ELF-1 (cell line): Measurements from ENCODE around the gene DNAJB4.
"Not testable (repeated sequence)": the region's sequence is repeated elsewhere in the genome, so short reads cannot be mapped to it uniquely, and the experiment has no call there.

Experiments used
- DNase-seq: peaks from one replicate; pipeline ENCODE4 v3.0.0-alpha.2; 2016; ENCODE audit warnings: low read depth, low spot score

Gene DNAJB4

DNA sequence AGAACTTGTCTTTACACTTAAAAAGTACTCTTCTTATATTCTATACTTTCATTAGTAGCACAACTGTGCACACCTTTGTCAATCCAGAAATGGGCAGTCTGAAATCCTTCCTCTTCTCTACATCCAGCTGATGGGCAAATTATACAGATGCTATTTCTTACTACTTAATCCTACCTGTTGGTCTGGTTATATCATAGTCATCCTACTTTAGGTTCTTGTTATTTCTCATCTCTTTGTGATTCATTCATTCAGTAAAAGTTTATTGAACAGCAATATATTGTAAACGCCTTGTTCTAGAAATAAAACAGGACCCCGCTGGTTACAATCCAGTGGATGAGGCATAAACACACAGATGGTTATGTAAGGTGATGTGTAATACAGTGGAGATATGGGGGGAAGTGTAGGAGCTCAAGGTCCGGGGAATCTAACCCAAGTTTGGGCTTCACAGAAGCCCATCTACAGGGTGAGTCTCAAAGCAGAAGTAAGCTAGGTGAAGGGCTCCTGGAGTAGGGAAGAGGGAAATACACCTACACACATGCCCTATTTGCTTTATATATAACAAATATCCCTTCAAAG lies 14.0 kb upstream of the DNAJB4 start:
- no peak for DNase-seq

DNA sequence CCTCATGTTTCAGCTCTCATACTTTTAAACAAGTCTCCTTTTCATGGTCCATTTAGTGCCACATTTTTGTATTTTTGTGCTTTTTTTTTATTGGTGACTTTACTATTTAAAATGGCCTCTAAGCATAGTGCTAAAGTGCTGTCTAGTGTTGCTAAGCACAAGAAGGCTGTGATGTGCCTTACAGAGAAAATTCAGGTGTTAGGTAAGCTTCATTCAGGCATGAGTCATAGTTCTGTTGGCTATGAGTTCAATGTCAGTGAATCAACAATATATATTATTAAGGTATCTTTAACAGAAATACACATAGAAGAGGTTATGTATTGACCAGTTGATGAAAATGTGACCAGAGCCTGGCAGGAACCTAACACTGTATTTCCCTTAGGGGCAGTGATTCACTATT lies 13.1 kb upstream of the DNAJB4 start:
- DNase-seq: no peak

DNA sequence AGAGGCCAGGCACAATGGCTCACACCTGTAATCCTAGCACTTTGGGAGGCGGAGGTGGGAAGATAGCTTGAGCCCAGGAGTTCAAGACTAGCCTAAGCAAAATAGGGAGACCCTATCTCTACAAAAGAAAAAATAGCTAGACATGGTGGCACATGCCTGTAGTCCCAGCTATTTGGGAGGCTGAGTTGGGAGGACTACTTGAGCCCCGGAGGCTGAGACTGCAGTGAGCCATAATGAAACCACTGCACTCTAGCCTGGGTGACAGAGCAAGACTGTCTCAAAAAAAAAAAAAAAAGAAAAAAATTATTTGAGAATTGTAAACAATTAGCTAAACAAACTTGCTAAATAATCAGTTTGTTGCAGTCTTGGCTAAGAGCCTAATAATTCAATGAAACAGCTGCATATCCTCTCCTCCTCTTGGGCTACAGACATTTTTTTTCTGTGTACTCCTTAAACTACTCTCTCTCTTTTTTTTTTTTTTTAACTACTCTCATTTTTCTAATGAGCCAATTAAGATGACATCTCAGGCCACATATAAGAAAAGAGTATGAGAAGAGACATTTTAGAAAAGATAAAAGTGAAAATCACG lies 10.5 kb upstream of the DNAJB4 start:
- no peak for DNase-seq

DNA sequence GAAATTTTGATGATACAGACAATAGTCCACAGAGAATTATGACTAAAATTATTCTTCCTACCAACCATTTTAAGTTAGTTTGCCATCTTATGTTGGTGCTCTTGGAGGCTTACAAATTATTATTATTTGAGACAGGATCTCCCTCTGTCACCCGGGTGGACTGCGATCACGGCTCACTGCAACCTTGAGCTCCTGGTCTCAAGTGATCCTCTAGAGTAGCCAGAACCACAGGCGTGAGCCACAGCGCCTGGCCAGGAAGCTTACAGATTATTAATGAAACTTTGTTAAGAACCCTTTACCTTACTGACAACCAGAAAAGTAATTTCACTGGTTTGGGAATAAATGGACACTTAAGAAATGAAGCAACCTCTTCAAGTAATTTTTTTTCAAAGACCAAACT lies 8.0 kb upstream of the DNAJB4 start:
- DNase-seq: no peak

DNA sequence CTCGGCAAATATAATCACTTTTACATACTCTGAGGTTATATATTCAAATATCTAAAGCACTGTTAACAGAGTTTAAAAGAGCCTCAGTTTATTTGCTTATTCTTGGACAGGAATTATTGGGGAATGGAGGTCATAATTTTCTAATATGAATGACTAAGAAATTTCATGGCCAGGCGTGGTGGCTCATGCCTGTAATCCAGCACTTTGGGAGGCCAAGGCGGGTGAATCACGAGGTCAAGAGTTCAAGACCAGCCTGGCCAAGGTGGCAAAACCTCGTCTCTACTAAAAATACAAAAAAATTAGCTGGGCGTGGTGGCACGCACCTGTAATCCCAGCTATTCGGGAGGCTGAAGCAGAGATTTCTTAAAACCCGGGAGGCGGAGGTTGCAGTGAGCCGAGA lies 4.2 kb upstream of the DNAJB4 start:
- DNase-seq: not testable (repeated sequence)

- no peak for DNase-seq
Measured at GRCh38 chr1:78003070-78003746, 1.5 kb upstream of the DNAJB4 start.

- peak; percentile 51 for DNase-seq
Measured at GRCh38 chr1:78003882-78004718, 639 bp upstream of the DNAJB4 start.

- DNase-seq: no peak
Measured at GRCh38 chr1:78005448-78005722, 646 bp downstream of the DNAJB4 start.

- no peak for DNase-seq
Measured at GRCh38 chr1:78005755-78006154, 1.0 kb downstream of the DNAJB4 start.

- no peak for DNase-seq
Measured at GRCh38 chr1:78006521-78006920, 1.8 kb downstream of the DNAJB4 start.

- DNase-seq: no peak
Measured at GRCh38 chr1:78007677-78008341, 3.1 kb downstream of the DNAJB4 start.

DNA sequence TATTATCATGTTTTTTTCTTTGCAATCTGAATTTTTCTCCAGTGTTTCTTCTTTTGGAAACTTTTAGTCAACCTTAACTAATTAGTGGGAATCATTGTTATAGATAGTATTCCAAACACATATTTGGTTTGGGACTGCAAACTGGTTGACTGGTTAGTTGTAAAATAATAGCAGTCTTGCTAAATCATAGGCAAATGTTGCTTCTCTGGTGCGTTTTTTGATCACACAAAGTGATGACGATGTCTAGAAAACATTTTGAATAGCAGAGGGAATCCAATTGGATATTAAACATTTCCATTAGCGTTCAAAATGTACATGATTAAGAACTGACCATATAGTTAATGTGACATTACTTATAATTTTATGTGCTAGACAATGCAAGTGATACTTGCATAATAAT lies 4.5 kb downstream of the DNAJB4 start:
- no peak for DNase-seq

DNA sequence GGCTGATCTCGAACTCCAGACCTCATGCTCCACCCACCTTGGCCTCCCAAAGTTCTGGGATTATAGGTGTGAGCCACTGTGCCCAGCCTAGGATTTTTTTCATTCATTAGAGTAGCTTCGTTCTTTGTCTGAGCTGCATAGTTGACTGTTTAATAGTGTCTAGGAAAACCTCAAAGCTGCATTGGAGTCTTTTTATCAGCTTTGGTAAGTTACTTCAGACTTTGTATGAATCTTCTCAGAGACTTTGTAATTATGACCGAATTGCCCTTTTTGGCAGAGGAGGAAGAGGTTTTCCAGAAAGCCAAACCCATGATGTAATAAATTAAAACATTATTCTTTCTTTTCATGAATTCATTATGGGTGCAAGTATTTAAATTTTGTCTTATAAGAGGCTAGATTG lies 5.1 kb downstream of the DNAJB4 start:
- DNase-seq: no peak

DNA sequence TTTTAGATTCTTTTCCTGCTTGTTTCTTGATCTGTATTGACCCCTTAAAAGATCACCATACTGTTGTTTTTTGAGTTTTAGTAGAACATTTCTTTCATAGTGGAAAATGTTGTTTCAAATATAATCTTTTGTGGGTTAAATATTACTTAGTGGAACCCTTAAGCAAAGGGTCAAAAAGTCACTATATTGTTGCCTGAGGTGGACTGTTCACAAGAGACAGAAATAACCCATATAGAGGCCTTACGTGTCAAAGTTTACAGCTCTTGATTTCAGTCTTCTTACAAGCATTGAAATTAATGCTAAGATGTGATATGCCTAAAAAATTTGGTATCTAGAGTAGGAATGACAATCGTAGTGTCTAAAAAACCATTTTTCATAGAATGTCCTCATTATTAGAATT lies 6.3 kb downstream of the DNAJB4 start:
- DNase-seq: no peak

DNA sequence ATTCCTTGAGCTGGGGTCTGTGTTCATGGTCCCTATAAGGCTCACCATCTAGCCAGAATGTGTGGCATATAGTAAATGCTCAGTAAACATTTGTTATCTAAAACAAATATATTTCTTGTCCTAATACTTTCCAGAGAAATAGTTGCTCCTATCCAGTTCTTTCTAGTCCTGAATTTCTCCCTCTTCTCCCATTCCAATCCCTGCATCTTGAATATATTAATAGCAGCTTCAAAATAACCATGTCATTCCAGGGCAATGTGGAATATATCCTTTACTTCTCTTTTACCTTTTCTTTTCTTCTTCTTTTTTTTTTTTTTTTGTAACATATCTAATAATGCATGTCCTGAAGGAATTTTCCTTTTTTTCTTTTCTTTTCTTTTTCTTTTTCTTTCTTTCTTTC lies 10.4 kb downstream of the DNAJB4 start:
- DNase-seq: no peak

- no peak for DNase-seq
Measured at GRCh38 chr1:78019024-78019423, 14.3 kb downstream of the DNAJB4 start.

DNA sequence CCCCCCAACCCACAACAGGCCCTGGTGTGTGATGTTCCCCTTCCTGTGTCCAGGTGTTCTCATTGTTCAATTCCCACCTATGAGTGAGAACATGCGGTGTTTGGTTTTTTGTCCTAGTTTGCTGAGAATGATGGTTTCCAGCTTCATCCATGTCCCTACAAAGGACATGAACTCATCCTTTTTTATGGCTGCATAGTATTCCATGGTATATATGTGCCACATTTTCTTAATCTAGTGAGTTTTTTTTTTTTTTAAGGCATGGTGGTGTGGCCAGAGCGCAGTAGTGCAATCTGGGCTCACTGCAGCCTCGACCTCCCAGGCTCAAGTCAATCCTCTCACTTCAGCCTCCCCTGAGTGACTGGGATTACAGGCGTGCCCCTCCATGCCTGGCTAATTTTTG lies 16.4 kb downstream of the DNAJB4 start:
- DNase-seq: not testable (repeated sequence)

DNA sequence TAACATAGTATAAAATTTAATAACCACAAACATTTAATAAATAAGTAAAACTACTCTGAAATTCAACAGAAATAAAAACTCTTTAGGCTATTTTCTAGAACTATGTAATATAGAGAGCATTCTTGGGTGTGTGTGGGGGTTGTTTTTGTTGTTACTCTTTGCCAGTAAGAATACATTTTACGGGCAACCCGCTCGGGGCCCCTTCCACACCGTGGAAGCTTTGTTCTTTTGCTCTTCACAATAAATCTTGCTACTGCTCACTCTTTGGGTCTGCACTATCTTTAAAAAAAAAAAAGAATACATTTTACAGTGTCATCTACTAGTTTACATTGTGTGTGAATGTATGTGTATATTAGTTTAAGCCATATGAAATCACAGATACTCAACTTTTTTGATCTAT lies 25.1 kb downstream of the DNAJB4 start:
- DNase-seq: no peak

DNA sequence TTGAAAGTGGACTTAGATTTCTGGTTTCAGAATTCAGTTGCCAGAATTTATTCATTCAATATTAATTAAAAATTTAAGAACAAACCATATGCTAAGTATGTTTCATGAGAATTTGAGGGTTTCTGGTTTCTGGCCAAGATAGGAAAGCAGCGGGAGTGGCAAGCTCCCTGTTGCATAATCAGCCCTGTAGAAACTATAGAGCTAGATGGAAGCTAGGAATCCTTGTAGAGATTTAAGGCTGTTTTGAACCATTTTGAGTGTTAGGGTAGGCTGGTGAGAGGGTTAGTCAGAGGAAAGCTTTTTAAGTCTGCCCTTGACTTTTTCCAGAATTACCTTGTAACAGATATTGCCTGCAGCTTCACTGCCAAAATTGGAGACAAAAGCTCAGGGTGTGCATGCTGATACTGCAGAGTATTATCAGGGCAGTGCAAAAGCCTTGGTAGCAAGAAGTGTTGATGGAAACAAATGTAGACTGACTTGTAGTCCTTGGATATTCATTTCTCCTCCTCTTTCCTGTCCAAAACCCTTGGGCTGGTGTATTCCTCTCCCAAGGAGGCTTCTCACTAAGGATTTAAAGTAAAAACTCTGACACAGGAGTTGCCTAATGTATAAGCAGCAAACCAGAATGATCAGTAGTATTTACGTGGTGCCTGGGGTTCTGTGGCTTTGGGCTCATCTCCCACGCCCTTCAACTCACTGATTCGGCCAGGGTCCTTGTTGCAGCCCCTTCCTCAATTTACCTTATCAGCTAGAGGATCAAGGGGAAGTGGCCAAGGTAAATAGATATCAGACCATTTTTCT lies 28.5 kb downstream of the DNAJB4 start:
- DNase-seq: no peak

DNA sequence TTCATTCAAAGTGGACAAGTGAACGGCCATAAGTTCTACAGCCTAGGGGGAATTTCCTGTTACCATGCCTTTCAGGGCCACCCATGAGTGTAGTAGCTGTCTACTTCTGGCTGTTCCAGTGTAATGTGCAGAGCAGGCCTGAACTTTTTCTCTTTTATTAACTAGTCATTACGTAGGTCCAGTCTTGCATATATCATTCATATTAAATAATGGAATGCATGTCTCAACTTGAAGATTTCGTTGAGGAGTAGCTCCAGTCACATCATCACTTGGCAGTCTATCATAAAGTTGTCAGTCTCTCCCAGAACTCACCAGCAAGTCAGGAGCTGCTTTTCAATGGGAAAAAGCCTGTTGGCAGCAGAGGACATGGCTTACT lies 29.0 kb downstream of the DNAJB4 start:
- no peak for DNase-seq

DNA sequence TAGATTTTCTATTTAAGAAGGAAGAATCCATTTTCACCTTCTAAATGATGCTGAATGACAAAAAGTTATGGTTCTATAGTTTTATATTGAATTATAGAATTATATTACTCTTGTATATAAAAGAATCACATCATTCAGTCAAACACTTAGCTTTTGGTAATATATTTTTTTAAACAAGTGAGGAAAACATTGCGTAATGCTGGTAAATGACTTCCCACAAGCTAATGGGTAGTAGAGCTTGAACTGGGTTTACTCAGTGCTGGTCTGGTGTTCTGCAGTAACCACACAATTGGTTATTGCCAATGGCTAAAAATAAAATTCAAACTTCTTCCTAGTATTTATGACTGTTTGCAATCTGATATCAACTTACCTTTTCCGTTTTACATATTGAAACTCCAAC lies 30.4 kb downstream of the DNAJB4 start:
- no peak for DNase-seq
